ENCODE results near the gene ATP9B. TPM values are rescaled to one million over a fixed set of nuclear protein-coding genes. Genes with fewer than 3 reads are reported as not detected.

ATP9B gene
- total RNA-seq, 1 experiment from 2014 or later = 17.8 TPM

GRCh38 chr18:79382681-79383387 is 313.6 kb downstream of the ATP9B start:
- no TSS peak for BruUV-seq (replicated peaks)

More at GRCh38 chr18:79382681-79383387, 313.6 kb downstream of the ATP9B start:
- TF ChIP-seq YY1 (IDR thresholded peaks at IDR 0.05; ENCODE audit: extremely low read depth, insufficient replicate concordance, low read depth, low read length) (no peak), POLR2AphosphoS5 (IDR thresholded peaks at IDR 0.05; ENCODE audit: low read depth, low read length) (no peak), EZH2phosphoT487 (IDR thresholded peaks at IDR 0.05; ENCODE audit: borderline replicate concordance) (no peak), CBX3 (IDR thresholded peaks at IDR 0.05; ENCODE audit: low read depth) (no peak), TCF7L2 (IDR thresholded peaks at IDR 0.05; ENCODE audit: borderline replicate concordance, extremely low read depth, insufficient read depth, insufficient read length) (no peak), ATF3 (IDR thresholded peaks at IDR 0.05) (no peak), SRF (IDR thresholded peaks at IDR 0.05; ENCODE audit: low read depth) (no peak), POLR2A (IDR thresholded peaks at IDR 0.05; ENCODE audit: borderline replicate concordance, extremely low read depth, insufficient read depth, insufficient read length) (no peak), FOSL1 (IDR thresholded peaks at IDR 0.05; ENCODE audit: low read depth) (no peak), ZFX (IDR thresholded peaks at IDR 0.05) (no peak), EZH2 (IDR thresholded peaks at IDR 0.05) (no peak), ELF1 (IDR thresholded peaks at IDR 0.05; ENCODE audit: borderline replicate concordance, low read depth) (no peak), RAD21 (IDR thresholded peaks at IDR 0.05; ENCODE audit: low read depth) (no peak), SIN3A (IDR thresholded peaks at IDR 0.05; ENCODE audit: low read depth) (no peak)
- TF ChIP-seq, protein P1, sequence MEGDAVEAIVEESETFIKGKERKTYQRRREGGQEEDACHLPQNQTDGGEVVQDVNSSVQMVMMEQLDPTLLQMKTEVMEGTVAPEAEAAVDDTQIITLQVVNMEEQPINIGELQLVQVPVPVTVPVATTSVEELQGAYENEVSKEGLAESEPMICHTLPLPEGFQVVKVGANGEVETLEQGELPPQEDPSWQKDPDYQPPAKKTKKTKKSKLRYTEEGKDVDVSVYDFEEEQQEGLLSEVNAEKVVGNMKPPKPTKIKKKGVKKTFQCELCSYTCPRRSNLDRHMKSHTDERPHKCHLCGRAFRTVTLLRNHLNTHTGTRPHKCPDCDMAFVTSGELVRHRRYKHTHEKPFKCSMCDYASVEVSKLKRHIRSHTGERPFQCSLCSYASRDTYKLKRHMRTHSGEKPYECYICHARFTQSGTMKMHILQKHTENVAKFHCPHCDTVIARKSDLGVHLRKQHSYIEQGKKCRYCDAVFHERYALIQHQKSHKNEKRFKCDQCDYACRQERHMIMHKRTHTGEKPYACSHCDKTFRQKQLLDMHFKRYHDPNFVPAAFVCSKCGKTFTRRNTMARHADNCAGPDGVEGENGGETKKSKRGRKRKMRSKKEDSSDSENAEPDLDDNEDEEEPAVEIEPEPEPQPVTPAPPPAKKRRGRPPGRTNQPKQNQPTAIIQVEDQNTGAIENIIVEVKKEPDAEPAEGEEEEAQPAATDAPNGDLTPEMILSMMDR (IDR thresholded peaks at IDR 0.05 in 2 of 3, conservative IDR thresholded peaks at IDR 0.05 in 1 of 3; ENCODE audit: borderline replicate concordance in 1 of 3, insufficient read depth in 1 of 3, low read depth in 2 of 3, low read length in 2 of 3) = no peak
- TF ChIP-seq, protein P2, sequence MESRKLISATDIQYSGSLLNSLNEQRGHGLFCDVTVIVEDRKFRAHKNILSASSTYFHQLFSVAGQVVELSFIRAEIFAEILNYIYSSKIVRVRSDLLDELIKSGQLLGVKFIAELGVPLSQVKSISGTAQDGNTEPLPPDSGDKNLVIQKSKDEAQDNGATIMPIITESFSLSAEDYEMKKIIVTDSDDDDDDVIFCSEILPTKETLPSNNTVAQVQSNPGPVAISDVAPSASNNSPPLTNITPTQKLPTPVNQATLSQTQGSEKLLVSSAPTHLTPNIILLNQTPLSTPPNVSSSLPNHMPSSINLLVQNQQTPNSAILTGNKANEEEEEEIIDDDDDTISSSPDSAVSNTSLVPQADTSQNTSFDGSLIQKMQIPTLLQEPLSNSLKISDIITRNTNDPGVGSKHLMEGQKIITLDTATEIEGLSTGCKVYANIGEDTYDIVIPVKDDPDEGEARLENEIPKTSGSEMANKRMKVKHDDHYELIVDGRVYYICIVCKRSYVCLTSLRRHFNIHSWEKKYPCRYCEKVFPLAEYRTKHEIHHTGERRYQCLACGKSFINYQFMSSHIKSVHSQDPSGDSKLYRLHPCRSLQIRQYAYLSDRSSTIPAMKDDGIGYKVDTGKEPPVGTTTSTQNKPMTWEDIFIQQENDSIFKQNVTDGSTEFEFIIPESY (IDR thresholded peaks at IDR 0.05; ENCODE audit: extremely low read depth, insufficient replicate concordance, low read length) = no peak
- TF ChIP-seq, protein P3, sequence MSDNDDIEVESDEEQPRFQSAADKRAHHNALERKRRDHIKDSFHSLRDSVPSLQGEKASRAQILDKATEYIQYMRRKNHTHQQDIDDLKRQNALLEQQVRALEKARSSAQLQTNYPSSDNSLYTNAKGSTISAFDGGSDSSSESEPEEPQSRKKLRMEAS (IDR thresholded peaks at IDR 0.05) = no peak
- ChIA-PET RAD21 (ENCODE audit: low non-redundant PET in 1 of 2, low total read pairs in 2 of 2, uncharacterized antibody in 2 of 2, unreplicated experiment in 2 of 2) (no interaction called here), CTCF (no interaction called here), POLR2A (no interaction called here)
- H3K27ac ChIP-seq (ENCODE audit: low read depth, low read length) = no peak overlapping the region
- no peak overlapping the region for H3K9ac ChIP-seq (ENCODE audit: low read length)
- DNase-seq (ENCODE audit: low read depth, low spot score) = no peak
- H3K4me1 ChIP-seq (ENCODE audit: control insufficient read depth in 1 of 2, insufficient read depth in 2 of 2, low read length in 2 of 2) = peaks cover 0 to 5% of the 10 kb centered on the region in 2 experiments; a peak in 1 of 4 replicates
- no peaks in the 10 kb centered on the region for H3K9me2 ChIP-seq (ENCODE audit: insufficient read depth)
- H2AFZ ChIP-seq (ENCODE audit: low read depth, low read length, poor library complexity, severe bottlenecking) = no peak overlapping the region
- H3K4me3 ChIP-seq (replicated peaks in 1 of 2; ENCODE audit: low read depth in 1 of 2, low read length in 2 of 2) = no peak overlapping the region
- no peak overlapping the region for H3K4me2 ChIP-seq (ENCODE audit: low read length)
- H4K20me1 ChIP-seq (ENCODE audit: insufficient read depth) = no peaks in the 10 kb centered on the region
- ATAC-seq = no peak
- no peaks in the 10 kb centered on the region for H3K9me3 ChIP-seq (ENCODE audit: control insufficient read depth in 1 of 2, insufficient read depth in 1 of 2, low read depth in 1 of 2, low read length in 2 of 2)
- no peaks in the 10 kb centered on the region; a peak in 1 of 4 replicates for H3K36me3 ChIP-seq (ENCODE audit: control insufficient read depth in 1 of 2, insufficient read depth in 2 of 2, low read length in 2 of 2)
- intact Hi-C loops (cut with micrococcal nuclease) = no loop called here
- H3K79me2 ChIP-seq (ENCODE audit: insufficient read depth, low read length) = no peaks in the 10 kb centered on the region
- no peaks in the 10 kb centered on the region for H3K27me3 ChIP-seq (ENCODE audit: insufficient read depth, low read length)

Data from HCT116 (cell line).